Measurements from ENCODE around the gene YBEY. TPM values are rescaled to one million over a fixed set of nuclear protein-coding genes. Genes with fewer than 3 reads are reported as not detected.

Gene YBEY
- total RNA-seq, 1 experiment from 2014 or later = 18.4 TPM

- H3K4me3 ChIP-seq = no peak overlapping the region
- no peaks in the 10 kb centered on the region for H3K4me1 ChIP-seq (replicated peaks)
- H3K36me3 ChIP-seq = peaks cover 98% of the 10 kb centered on the region
- H3K27ac ChIP-seq = no peak overlapping the region
- no peaks in the 10 kb centered on the region for H3K27me3 ChIP-seq (replicated peaks)
- no peak for DNase-seq (ENCODE audit: low read depth in 1 of 2, low spot score in 2 of 2)
- no peaks in the 10 kb centered on the region for H3K9me3 ChIP-seq (replicated peaks)
Measured at GRCh38 chr21:46274797-46275390, 11.2 kb upstream of the YBEY start.

GRCh38 chr21:46284077-46284644 lies 2.0 kb upstream of the YBEY start:
- no peaks in the 10 kb centered on the region for H3K27me3 ChIP-seq (replicated peaks)
- peaks cover 26% of the 10 kb centered on the region for H3K4me1 ChIP-seq (replicated peaks)
- H3K4me3 ChIP-seq = no peak overlapping the region
- DNase-seq (ENCODE audit: low read depth in 1 of 2, low spot score in 2 of 2) = no peak
- H3K27ac ChIP-seq = no peak overlapping the region
- no peaks in the 10 kb centered on the region for H3K9me3 ChIP-seq (replicated peaks)
- peaks cover 72% of the 10 kb centered on the region for H3K36me3 ChIP-seq

- peaks cover 26% of the 10 kb centered on the region for H3K4me1 ChIP-seq (replicated peaks)
- no peaks in the 10 kb centered on the region for H3K27me3 ChIP-seq (replicated peaks)
- H3K9me3 ChIP-seq (replicated peaks) = no peaks in the 10 kb centered on the region
- no peak for DNase-seq (ENCODE audit: low read depth in 1 of 2, low spot score in 2 of 2)
- no peak overlapping the region for H3K27ac ChIP-seq
- H3K4me3 ChIP-seq = peak overlapping the region; percentile 98
- peaks cover 66% of the 10 kb centered on the region for H3K36me3 ChIP-seq
Measured at GRCh38 chr21:46284733-46285132, 1.4 kb upstream of the YBEY start.

GRCh38 chr21:46285206-46285661 lies 908 bp upstream of the YBEY start, which contains the start of gene MCM3AP:
Gene MCM3AP, minus strand, starts transcription at chr21:46285611. Its CDS starts 325 bp downstream, at chr21:46285286.
- H3K36me3 ChIP-seq = peaks cover 61% of the 10 kb centered on the region
- peak within 1 kb of the TSS; percentile 86 for H3K27ac ChIP-seq

GRCh38 chr21:46286648-46287002 lies 483 bp downstream of the YBEY start:
- no peak for DNase-seq (ENCODE audit: low read depth in 1 of 2, low spot score in 2 of 2)
- Histone ChIP-seq H3K27me3 (replicated peaks) (no peaks in the 10 kb centered on the region), H3K4me3 (peak overlapping the region; percentile 98), H3K27ac (peak overlapping the region; percentile 86), H3K9me3 (replicated peaks) (no peaks in the 10 kb centered on the region), H3K36me3 (peaks cover 53% of the 10 kb centered on the region), H3K4me1 (replicated peaks) (peaks cover 26% of the 10 kb centered on the region)

More at GRCh38 chr21:46285206-46285661, 908 bp upstream of the YBEY start, which contains the start of gene MCM3AP:
- no peaks in the 10 kb centered on the region for H3K9me3 ChIP-seq (replicated peaks)
- H3K4me1 ChIP-seq (replicated peaks) = peaks cover 26% of the 10 kb centered on the region
- no peak for DNase-seq (ENCODE audit: low read depth in 1 of 2, low spot score in 2 of 2)
- H3K4me3 ChIP-seq = peak within 1 kb of the TSS; percentile 98
- no peaks in the 10 kb centered on the region for H3K27me3 ChIP-seq (replicated peaks)

- Histone ChIP-seq H3K27ac (no peak overlapping the region), H3K9me3 (replicated peaks) (no peaks in the 10 kb centered on the region), H3K4me3 (no peak overlapping the region), H3K36me3 (peaks cover 50% of the 10 kb centered on the region), H3K4me1 (replicated peaks) (peaks cover 26% of the 10 kb centered on the region), H3K27me3 (replicated peaks) (no peaks in the 10 kb centered on the region)
- no peak for DNase-seq (ENCODE audit: low read depth in 1 of 2, low spot score in 2 of 2)
Measured at GRCh38 chr21:46287541-46287940, 1.4 kb downstream of the YBEY start.

GRCh38 chr21:46289655-46290179 lies 3.6 kb downstream of the YBEY start:
- Histone ChIP-seq H3K36me3 (peaks cover 28% of the 10 kb centered on the region), H3K27ac (no peak overlapping the region), H3K4me3 (no peak overlapping the region), H3K9me3 (replicated peaks) (no peaks in the 10 kb centered on the region), H3K4me1 (replicated peaks) (peaks cover 15% of the 10 kb centered on the region), H3K27me3 (replicated peaks) (no peaks in the 10 kb centered on the region)
- no peak for DNase-seq (ENCODE audit: low read depth in 1 of 2, low spot score in 2 of 2)

- H3K9me3 ChIP-seq (replicated peaks) = no peaks in the 10 kb centered on the region
- no peak overlapping the region for H3K4me3 ChIP-seq
Measured at GRCh38 chr21:46291561-46291960, 5.4 kb downstream of the YBEY start.

GRCh38 chr21:46294647-46295176 lies 8.6 kb downstream of the YBEY start:
- peak overlapping the region; percentile 49 for H3K27ac ChIP-seq
- no peaks in the 10 kb centered on the region for H3K27me3 ChIP-seq (replicated peaks)
- peaks cover 22% of the 10 kb centered on the region for H3K36me3 ChIP-seq
- peak; percentile 63 to 65 for DNase-seq (ENCODE audit: low read depth in 1 of 2, low spot score in 2 of 2)
- no peak overlapping the region for H3K4me3 ChIP-seq
- H3K4me1 ChIP-seq (replicated peaks) = peaks cover 14% of the 10 kb centered on the region
- no peaks in the 10 kb centered on the region for H3K9me3 ChIP-seq (replicated peaks)

More at GRCh38 chr21:46291561-46291960, 5.4 kb downstream of the YBEY start:
- DNase-seq (ENCODE audit: low read depth in 1 of 2, low spot score in 2 of 2) = no peak
- no peaks in the 10 kb centered on the region for H3K27me3 ChIP-seq (replicated peaks)
- peaks cover 20% of the 10 kb centered on the region for H3K4me1 ChIP-seq (replicated peaks)
- H3K36me3 ChIP-seq = peaks cover 17% of the 10 kb centered on the region
- H3K27ac ChIP-seq = no peak overlapping the region

GRCh38 chr21:46295177-46295770 lies 9.1 kb downstream of the YBEY start:
- DNase-seq (ENCODE audit: low read depth in 1 of 2, low spot score in 2 of 2) = peak in 1 of 2 experiments; percentile 12
- Histone ChIP-seq H3K27me3 (replicated peaks) (no peaks in the 10 kb centered on the region), H3K9me3 (replicated peaks) (no peaks in the 10 kb centered on the region), H3K36me3 (peaks cover 28% of the 10 kb centered on the region), H3K27ac (peak overlapping the region; percentile 49), H3K4me1 (replicated peaks) (peaks cover 14% of the 10 kb centered on the region), H3K4me3 (no peak overlapping the region)

GRCh38 chr21:46295996-46296752 lies 10.0 kb downstream of the YBEY start:
- no peak for DNase-seq (ENCODE audit: low read depth in 1 of 2, low spot score in 2 of 2)
- Histone ChIP-seq H3K36me3 (peaks cover 33% of the 10 kb centered on the region), H3K4me1 (replicated peaks) (peaks cover 14% of the 10 kb centered on the region), H3K27ac (no peak overlapping the region), H3K27me3 (replicated peaks) (no peaks in the 10 kb centered on the region), H3K4me3 (no peak overlapping the region), H3K9me3 (replicated peaks) (no peaks in the 10 kb centered on the region)

GRCh38 chr21:46297338-46298271 lies 11.5 kb downstream of the YBEY start:
- peaks cover 14% of the 10 kb centered on the region for H3K4me1 ChIP-seq (replicated peaks)
- peaks cover 35% of the 10 kb centered on the region for H3K36me3 ChIP-seq
- H3K27ac ChIP-seq = no peak overlapping the region
- no peaks in the 10 kb centered on the region for H3K9me3 ChIP-seq (replicated peaks)
- H3K4me3 ChIP-seq = no peak overlapping the region
- no peak for DNase-seq (ENCODE audit: low read depth in 1 of 2, low spot score in 2 of 2)
- H3K27me3 ChIP-seq (replicated peaks) = no peaks in the 10 kb centered on the region
